ENCODE data around the gene BMP7. TPM values are rescaled to one million over a fixed set of nuclear protein-coding genes. Genes with fewer than 3 reads are reported as not detected.

BMP7 gene
- total and polyA plus RNA-seq, 12 donors, result 0.74 to 6.7 (median 2.2) TPM; not detected in 3

DNA sequence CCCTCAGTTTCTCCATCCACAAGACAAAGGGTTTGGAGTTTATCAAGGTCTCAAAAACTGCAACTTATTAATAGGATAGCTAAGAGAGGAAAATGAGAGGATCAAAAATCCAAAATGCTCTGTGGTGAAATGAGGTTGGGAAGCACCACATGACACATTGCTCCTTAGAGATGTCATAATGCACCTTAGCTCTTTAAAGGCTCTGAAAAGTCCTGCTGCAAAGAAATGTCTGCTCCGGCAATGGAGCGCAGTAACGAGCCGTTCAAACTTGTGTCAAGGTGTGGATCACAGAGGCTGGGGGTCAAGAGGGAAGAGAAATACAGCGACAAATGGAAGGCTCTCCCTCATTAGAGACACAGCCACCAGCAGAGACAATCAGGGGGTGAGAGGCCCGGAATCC is 53.1 kb downstream of the BMP7 start:
- WGBS, 4 donors, result 88 to 95% (median 90%) methylated on average over 6 of the region's 6 CpGs
- Histone ChIP-seq H3K9me3 (replicated peaks in 1 of 3) (no peaks in the 10 kb centered on the region), H3K4me3 (no peak overlapping the region), H3K36me3 (replicated peaks in 1 of 2) (no peaks in the 10 kb centered on the region), H3K27me3 (no peaks in the 10 kb centered on the region), H3K4me1 (replicated peaks in 1 of 2) (no peaks in the 10 kb centered on the region), H3K27ac (no peak overlapping the region)
- DNase-seq, result no peak
- no peak for TF ChIP-seq POLR2A (IDR thresholded peaks at IDR 0.05)
- TF ChIP-seq, protein P1, sequence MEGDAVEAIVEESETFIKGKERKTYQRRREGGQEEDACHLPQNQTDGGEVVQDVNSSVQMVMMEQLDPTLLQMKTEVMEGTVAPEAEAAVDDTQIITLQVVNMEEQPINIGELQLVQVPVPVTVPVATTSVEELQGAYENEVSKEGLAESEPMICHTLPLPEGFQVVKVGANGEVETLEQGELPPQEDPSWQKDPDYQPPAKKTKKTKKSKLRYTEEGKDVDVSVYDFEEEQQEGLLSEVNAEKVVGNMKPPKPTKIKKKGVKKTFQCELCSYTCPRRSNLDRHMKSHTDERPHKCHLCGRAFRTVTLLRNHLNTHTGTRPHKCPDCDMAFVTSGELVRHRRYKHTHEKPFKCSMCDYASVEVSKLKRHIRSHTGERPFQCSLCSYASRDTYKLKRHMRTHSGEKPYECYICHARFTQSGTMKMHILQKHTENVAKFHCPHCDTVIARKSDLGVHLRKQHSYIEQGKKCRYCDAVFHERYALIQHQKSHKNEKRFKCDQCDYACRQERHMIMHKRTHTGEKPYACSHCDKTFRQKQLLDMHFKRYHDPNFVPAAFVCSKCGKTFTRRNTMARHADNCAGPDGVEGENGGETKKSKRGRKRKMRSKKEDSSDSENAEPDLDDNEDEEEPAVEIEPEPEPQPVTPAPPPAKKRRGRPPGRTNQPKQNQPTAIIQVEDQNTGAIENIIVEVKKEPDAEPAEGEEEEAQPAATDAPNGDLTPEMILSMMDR (IDR thresholded peaks at IDR 0.05), result no peak
- intact Hi-C loops (cut with DNase I), result no loop called here

DNA sequence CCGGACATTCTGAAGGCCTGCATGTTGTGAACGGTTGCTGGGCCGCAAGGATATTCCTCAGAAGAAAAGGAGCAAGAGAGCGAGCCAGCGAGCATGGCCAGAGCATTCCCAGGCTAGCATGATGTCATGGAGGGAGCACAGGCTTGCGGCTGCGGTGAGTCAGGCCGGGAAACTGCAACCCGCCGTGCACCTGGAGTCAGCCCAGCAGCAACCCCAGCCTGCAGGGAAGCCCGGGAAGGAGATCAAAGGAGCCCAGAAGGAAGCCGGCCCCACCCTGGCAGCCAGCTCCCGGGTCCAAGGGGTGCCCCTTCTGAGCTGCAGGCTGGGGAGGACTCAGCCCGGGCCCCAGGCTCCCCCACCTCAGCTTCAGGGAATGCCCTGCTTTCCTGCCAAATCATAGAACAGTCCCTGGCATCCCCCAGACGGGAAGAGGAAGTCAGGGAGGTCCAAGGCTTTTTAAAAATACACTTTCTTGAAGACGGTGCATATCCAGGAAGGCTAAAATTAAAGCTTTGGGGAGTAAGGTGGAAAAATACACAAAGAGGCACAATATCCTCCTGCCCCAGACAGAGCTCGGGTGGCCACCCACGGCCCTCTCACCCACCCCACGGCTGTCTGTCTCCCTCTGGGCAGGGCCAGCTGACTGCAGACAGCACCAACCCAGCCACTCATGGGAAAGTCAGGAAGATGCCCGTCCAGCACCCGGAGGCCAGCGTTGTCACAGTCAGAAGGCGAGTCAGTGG is 53.7 kb downstream of the BMP7 start:
- WGBS, 4 donors, result 26 to 32% (median 31%) methylated on average over 18 to 23 of the region's 23 CpGs
- Histone ChIP-seq H3K27ac (peak overlapping the region in 1 of 5 donors; percentile 20), H3K9me3 (replicated peaks in 1 of 3) (no peaks in the 10 kb centered on the region), H3K36me3 (replicated peaks in 1 of 2) (no peaks in the 10 kb centered on the region), H3K4me1 (replicated peaks in 1 of 2) (no peaks in the 10 kb centered on the region), H3K4me3 (no peak overlapping the region), H3K27me3 (no peaks in the 10 kb centered on the region)
- DNase-seq, result peak; percentile 22 to 76 (median 49)
- intact Hi-C loops (cut with DNase I), result no loop called here
- TF ChIP-seq POLR2A (IDR thresholded peaks at IDR 0.05), result no peak
- TF ChIP-seq, protein P1 (IDR thresholded peaks at IDR 0.05), result no peak

DNA sequence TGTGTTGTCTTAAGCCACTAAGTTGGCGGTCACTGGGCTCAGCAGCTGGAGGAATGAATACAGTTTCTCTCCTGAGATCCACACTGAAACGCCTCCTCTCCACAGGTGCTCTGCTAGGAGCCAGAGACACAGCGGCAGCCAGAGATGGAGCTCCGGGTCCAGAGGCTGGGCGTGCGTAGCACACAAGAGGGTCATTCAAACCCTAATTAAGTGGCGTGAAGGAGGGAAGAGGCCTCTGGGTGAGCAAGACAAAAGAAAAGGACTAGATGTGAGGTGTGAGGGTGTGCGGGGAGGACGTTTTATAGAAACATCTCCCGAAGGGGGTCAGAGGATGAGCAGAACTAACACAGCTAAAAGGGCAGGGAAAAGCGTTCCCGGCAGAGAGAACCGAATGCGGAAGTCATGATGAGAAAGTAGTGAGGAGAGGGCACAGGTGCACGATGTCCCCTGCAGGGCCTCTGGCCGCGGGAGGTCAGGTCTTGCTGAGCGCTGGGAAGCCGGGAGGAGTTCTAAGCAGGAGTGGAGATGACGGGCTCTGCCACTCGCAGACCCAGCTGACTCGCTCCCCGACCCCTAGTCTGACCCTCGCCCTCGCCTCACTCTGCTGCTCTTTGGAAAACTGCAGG is 54.4 kb downstream of the BMP7 start:
- no peak for TF ChIP-seq POLR2A (IDR thresholded peaks at IDR 0.05)
- TF ChIP-seq, protein P1 (IDR thresholded peaks at IDR 0.05), result no peak
- Histone ChIP-seq H3K36me3 (replicated peaks in 1 of 2) (no peaks in the 10 kb centered on the region), H3K27ac (no peak overlapping the region), H3K4me3 (no peak overlapping the region), H3K27me3 (no peaks in the 10 kb centered on the region), H3K9me3 (replicated peaks in 1 of 3) (no peaks in the 10 kb centered on the region), H3K4me1 (replicated peaks in 1 of 2) (no peaks in the 10 kb centered on the region)
- intact Hi-C loops (cut with DNase I), result no loop called here
- no peak for DNase-seq
- WGBS, 4 donors, result 77 to 84% (median 81%) methylated on average over 22 to 25 of the region's 25 CpGs

DNA sequence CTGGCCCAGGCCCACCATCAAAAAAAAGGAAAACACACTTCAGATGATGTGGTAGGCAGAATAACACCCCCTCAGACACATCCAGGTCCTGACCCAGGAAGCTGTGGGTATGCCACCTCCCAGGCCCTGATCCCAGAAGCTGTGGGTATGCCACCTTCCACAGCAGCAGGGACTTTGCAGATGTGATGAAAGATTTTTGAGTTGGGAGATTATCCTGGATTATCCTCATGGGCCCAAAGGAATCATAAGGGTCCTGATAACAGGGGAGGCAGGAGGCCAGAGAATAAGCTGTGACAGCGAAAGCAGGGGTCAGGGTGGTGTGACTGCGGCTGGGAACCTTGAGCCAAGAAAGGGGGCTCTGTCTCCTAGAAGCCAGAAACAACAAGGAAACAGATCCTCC is 55.0 kb downstream of the BMP7 start:
- Histone ChIP-seq H3K9me3 (replicated peaks in 1 of 3) (no peaks in the 10 kb centered on the region), H3K27ac (no peak overlapping the region), H3K36me3 (replicated peaks in 1 of 2) (no peaks in the 10 kb centered on the region), H3K27me3 (no peaks in the 10 kb centered on the region), H3K4me1 (replicated peaks in 1 of 2) (no peaks in the 10 kb centered on the region), H3K4me3 (no peak overlapping the region)
- TF ChIP-seq POLR2A (IDR thresholded peaks at IDR 0.05), result no peak
- TF ChIP-seq, protein P1 (IDR thresholded peaks at IDR 0.05), result no peak
- WGBS, 4 donors, result 83 to 94% (median 93%) methylated on average over 2 of the region's 2 CpGs
- intact Hi-C loops (cut with DNase I), result no loop called here
- DNase-seq, result no peak

All from adrenal gland (tissue), 12 donors.